Fibroblast of the aortic adventitia (primary cell): ENCODE measurements around the gene ASPDH. TPM values are rescaled to one million over a fixed set of nuclear protein-coding genes. Genes with fewer than 3 reads are reported as not detected.

Source experiments
- DNase-seq: peaks from one replicate; pipeline ENCODE4 v3.0.0-alpha.2; 2010; ENCODE audit warnings: low read depth
- H3K4me3 ChIP-seq: 2 replicates; pipeline ENCODE4 v1.5.1; 2011; ENCODE audit warnings: low read depth, mild to moderate bottlenecking, control low read depth, low read length, moderate library complexity
- CTCF ChIP-seq: IDR thresholded peaks from 2 replicates; pipeline ENCODE4 v1.5.1; 2011; ENCODE audit warnings: mild to moderate bottlenecking, low read length, control low read depth, inconsistent platforms; ENCODE audit not compliant: insufficient read depth
- total RNA-seq: library from RNA; depleted of rRNA; stranded (reverse); fragments of >200 nt; gene quantifications from 2 replicates; pipeline ENCODE4 v1.2.3, GENCODE V29; 2012; ENCODE audit warnings: low replicate concordance

The ASPDH gene
- total RNA-seq, 1 donor: not detected

- DNase-seq: no peak
- TF ChIP-seq CTCF: no peak
- H3K4me3 ChIP-seq: no peak overlapping the region
Observed at GRCh38 chr19:50496189-50497021, 17.3 kb downstream of the ASPDH start.

DNA sequence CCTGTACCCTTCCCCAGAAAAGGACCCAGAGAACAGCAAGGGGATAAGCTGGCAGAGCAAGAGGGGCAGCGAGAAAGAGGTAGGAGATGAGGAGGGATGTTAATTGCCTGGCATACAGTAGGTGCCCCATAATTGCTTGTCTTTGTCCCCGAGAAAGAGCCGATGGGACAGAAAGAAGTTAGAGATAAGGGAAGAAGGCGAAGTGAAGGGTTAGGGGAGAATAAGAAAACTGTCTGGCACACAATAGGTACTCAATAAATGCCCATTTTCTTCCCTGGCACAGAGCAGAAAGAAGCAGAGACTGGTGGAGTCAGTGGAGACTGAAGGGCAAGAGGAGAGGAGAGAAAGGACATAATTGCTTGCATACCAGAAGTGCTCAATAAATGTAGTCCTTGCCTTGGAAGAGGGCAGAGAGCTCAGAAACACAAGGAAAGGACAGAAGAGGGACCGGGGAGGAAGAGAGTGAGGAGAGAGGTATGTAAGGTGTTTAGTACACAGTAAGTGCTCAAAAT lies 18.6 kb downstream of the ASPDH start:
- no peak overlapping the region for H3K4me3 ChIP-seq
- DNase-seq: no peak
- no peak for TF ChIP-seq CTCF

DNA sequence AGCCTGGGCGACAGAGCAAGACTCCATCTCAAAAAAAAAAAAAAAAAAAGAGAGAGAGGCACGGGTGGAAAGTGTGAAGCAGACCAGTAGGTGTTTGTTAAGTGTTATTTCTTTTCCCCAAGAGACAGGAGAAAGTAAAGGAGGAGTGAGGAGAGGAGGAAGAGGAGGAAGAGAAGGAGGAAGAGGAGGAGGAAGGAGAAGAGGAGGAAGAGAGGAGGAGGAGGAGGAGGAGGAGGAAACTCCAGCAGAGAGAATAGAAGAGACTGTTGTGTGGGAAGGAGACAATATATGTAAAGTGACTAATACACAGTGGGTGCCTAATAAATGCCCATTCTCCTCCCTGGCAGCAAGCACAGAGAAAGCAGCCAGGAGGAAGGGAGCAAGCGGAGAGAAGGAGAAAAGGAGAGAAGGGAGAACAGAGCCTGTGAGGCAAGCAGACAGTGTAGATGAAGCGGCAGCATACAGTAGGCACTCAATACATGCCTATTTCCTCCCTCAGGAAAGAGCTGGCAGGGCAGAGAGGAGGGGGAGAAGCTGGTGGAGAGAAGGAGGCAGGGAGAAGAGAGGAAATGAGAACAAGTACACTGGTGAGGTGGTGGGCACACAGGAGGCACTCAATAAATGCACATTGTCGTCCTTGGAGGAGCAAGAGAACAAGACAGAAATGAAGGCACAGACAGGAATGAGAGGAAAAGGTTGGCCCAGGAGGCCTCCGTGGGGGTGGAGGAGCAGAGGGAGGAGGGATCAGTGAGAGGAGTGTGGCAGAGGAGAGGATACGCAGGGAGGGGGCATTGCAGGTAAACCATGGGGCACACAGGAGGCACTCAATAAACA lies 19.3 kb downstream of the ASPDH start:
- no peak for TF ChIP-seq CTCF
- DNase-seq: no peak
- H3K4me3 ChIP-seq: no peak overlapping the region

DNA sequence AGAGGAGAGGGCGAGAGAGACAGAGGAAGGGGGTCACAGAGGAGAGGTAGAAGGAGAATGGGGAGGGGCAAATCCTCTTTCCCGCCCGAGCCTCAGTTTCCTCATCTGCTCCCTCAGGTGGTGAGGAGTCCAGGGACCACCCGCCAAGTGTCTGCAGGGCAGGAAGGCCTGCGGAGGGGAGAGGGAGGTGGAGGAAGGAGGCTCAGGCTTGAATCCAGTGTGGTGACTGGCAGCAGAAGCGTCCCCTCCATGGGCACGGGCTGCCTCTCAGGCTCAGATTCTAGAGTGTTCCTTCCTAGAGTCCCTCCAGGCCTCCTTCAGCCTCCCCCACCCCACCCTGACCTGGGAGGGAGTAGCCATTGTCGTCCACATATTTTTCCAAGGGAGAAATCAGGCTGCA lies 20.5 kb downstream of the ASPDH start:
- no peak for TF ChIP-seq CTCF
- DNase-seq: no peak
- H3K4me3 ChIP-seq: no peak overlapping the region

GRCh38 chr19:50492303-50493052 lies 21.2 kb downstream of the ASPDH start:
- no peak for TF ChIP-seq CTCF
- DNase-seq: no peak
- no peak overlapping the region for H3K4me3 ChIP-seq

DNA sequence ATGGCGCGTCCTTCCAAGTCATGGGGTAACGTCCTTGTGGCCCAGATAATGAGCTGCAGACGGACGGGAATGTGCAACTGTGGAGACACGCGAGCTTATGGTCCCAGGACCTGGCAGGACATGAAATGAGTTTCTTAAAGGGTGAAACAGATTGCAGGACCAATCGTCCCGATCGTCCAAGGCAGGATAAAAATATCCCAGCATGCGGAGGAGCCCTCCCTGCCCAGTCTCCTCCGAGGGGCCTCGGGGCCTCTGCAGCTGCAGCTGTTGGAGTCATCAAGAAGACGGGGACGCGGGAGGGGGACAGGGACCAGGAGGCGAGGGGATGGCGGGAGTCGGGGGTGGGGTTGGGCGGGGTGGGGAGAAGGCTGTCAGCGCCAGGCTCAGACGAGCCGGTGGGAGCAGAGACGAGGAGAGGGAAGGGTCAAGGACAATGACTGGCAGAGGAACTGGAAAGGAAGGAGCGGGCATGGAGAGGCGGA lies 22.7 kb downstream of the ASPDH start:
- TF ChIP-seq CTCF: no peak
- no peak overlapping the region for H3K4me3 ChIP-seq
- no peak for DNase-seq
